GM19043 (cell line): ENCODE results near the gene DOCK9.

Experiments used
- ATAC-seq: cut with Tn5 transposase; IDR thresholded peaks from one replicate; pipeline ENCODE4 v1.9.1; 2021; ENCODE audit warnings: low read depth; ENCODE audit not compliant: unreplicated experiment

Gene DOCK9

GRCh38 chr13:98803921-98804320 lies 173.9 kb downstream of the DOCK9 start:
- no peak for ATAC-seq

- ATAC-seq = no peak
Observed at GRCh38 chr13:98803111-98803561, 174.7 kb downstream of the DOCK9 start.

- no peak for ATAC-seq
Observed at GRCh38 chr13:98802559-98802958, 175.3 kb downstream of the DOCK9 start.

GRCh38 chr13:98801626-98802418 lies 176.0 kb downstream of the DOCK9 start:
- no peak for ATAC-seq

GRCh38 chr13:98800078-98800477 lies 177.8 kb downstream of the DOCK9 start:
- ATAC-seq = no peak

- ATAC-seq = no peak
Observed at GRCh38 chr13:98798849-98799645, 178.8 kb downstream of the DOCK9 start.

- no peak for ATAC-seq
Observed at GRCh38 chr13:98797456-98797855, 180.4 kb downstream of the DOCK9 start.

GRCh38 chr13:98796798-98797197 lies 181.1 kb downstream of the DOCK9 start:
- no peak for ATAC-seq

- ATAC-seq = no peak
Observed at GRCh38 chr13:98796191-98796590, 181.7 kb downstream of the DOCK9 start.

GRCh38 chr13:98795220-98795619 lies 182.6 kb downstream of the DOCK9 start:
- no peak for ATAC-seq

- ATAC-seq = no peak
Observed at GRCh38 chr13:98794498-98794897, 183.4 kb downstream of the DOCK9 start.

- ATAC-seq = no peak
Observed at GRCh38 chr13:98792785-98793495, 184.9 kb downstream of the DOCK9 start.

GRCh38 chr13:98792321-98792720 lies 185.5 kb downstream of the DOCK9 start:
- no peak for ATAC-seq

- no peak for ATAC-seq
Observed at GRCh38 chr13:98791611-98792010, 186.3 kb downstream of the DOCK9 start.

- no peak for ATAC-seq
Observed at GRCh38 chr13:98787996-98788395, 189.9 kb downstream of the DOCK9 start.

GRCh38 chr13:98787173-98787572 lies 190.7 kb downstream of the DOCK9 start:
- ATAC-seq = no peak

GRCh38 chr13:98786023-98786422 lies 191.8 kb downstream of the DOCK9 start:
- ATAC-seq = no peak

- no peak for ATAC-seq
Observed at GRCh38 chr13:98785405-98785804, 192.5 kb downstream of the DOCK9 start.

GRCh38 chr13:98784666-98785065 lies 193.2 kb downstream of the DOCK9 start:
- no peak for ATAC-seq

- no peak for ATAC-seq
Observed at GRCh38 chr13:98783856-98784478, 193.9 kb downstream of the DOCK9 start.

- ATAC-seq = no peak
Observed at GRCh38 chr13:98782654-98783053, 195.2 kb downstream of the DOCK9 start.
